Measurements from ENCODE around the gene STX1A. TPM values are rescaled to one million over a fixed set of nuclear protein-coding genes. Genes with fewer than 3 reads are reported as not detected.

STX1A gene
- total and polyA plus RNA-seq, 2 of the 13 experiments (the other 11 are each of a cell fraction or from before 2014, with no cell fraction given): 6.1 to 12.2 TPM

DNA sequence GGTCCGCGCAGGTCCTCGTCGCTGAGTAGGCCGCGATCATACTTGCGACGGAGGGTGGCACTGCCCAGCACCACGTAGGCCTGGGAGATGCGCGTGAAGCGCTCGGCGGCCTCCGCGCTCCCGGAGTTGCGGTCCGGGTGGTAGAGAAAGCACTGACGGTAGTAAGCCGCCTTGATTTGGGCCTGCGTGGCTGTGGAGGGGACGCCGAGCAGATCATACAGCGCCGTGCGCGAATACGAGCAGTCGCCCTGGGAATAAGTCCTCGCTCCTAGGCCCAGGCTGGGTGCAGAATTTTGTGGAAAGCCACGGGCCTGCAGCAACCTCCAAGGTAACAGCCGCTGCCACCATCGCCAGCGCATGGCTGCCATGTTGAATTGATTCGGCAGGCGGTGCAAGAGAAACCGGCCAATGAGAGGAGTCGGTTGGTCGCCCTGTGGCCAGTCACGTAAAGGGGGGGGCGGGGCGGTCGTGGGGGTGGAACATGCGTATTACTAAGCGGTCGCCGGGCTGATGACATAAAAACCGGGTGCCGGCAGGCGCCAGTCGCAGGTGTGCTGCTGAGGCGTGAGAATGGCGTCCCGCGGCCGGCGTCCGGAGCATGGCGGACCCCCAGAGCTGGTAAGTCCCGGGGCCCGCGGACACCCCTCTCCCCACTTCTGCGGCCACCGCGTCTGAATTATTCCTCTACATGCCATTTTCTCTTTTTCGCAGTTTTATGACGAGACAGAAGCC, 36.2 kb downstream of the STX1A start, which contains the start of the genes BUD23 and DNAJC30 (continued):
- TF ChIP-seq ETS1 (CRISPR knock-in tag; IDR thresholded peaks at IDR 0.05) (no peak), KDM2A (CRISPR knock-in tag; IDR thresholded peaks at IDR 0.05; ENCODE audit: borderline replicate concordance, low read depth) (peak; percentile 66), ZBTB8A (CRISPR knock-in tag; IDR thresholded peaks at IDR 0.05; ENCODE audit: borderline replicate concordance, low read depth) (no peak), ZNF598 (CRISPR knock-in tag; IDR thresholded peaks at IDR 0.05; ENCODE audit: borderline replicate concordance) (no peak), FOXK2 (IDR thresholded peaks at IDR 0.05) (peak; percentile 42; the same call in 1 of the 2 replicates), ARID5B (CRISPR knock-in tag; IDR thresholded peaks at IDR 0.05) (peak; percentile 22; the same call in 1 of the 2 replicates), MBNL3 (CRISPR knock-in tag; conservative IDR thresholded peaks at IDR 0.05) (no peak), ZNF670 (CRISPR knock-in tag; IDR thresholded peaks at IDR 0.05; ENCODE audit: borderline replicate concordance) (no peak; the same call in 1 of the 2 replicates), ZBTB38 (CRISPR knock-in tag; IDR thresholded peaks at IDR 0.05) (peak; percentile 68; the same call in 1 of the 2 replicates), TRIM24 (CRISPR knock-in tag; IDR thresholded peaks at IDR 0.05) (no peak), RFXAP (CRISPR knock-in tag; IDR thresholded peaks at IDR 0.05; ENCODE audit: borderline replicate concordance) (0 out of 2 replicates have a peak, but pooled peaks have one; percentile 30), ETV5 (CRISPR knock-in tag; IDR thresholded peaks at IDR 0.05; ENCODE audit: borderline replicate concordance) (0 out of 2 replicates have a peak, but pooled peaks have one; percentile 14)
- TF ChIP-seq, protein P1, sequence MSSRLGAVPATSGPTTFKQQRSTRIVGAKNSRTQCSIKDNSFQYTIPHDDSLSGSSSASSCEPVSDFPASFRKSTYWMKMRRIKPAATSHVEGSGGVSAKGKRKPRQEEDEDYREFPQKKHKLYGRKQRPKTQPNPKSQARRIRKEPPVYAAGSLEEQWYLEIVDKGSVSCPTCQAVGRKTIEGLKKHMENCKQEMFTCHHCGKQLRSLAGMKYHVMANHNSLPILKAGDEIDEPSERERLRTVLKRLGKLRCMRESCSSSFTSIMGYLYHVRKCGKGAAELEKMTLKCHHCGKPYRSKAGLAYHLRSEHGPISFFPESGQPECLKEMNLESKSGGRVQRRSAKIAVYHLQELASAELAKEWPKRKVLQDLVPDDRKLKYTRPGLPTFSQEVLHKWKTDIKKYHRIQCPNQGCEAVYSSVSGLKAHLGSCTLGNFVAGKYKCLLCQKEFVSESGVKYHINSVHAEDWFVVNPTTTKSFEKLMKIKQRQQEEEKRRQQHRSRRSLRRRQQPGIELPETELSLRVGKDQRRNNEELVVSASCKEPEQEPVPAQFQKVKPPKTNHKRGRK (CRISPR knock-in tag; IDR thresholded peaks at IDR 0.05): no peak
- TF ChIP-seq, protein P2, sequence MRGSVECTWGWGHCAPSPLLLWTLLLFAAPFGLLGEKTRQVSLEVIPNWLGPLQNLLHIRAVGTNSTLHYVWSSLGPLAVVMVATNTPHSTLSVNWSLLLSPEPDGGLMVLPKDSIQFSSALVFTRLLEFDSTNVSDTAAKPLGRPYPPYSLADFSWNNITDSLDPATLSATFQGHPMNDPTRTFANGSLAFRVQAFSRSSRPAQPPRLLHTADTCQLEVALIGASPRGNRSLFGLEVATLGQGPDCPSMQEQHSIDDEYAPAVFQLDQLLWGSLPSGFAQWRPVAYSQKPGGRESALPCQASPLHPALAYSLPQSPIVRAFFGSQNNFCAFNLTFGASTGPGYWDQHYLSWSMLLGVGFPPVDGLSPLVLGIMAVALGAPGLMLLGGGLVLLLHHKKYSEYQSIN (CRISPR knock-in tag; IDR thresholded peaks at IDR 0.05; ENCODE audit: borderline replicate concordance): no peak
- TF ChIP-seq, protein P3, sequence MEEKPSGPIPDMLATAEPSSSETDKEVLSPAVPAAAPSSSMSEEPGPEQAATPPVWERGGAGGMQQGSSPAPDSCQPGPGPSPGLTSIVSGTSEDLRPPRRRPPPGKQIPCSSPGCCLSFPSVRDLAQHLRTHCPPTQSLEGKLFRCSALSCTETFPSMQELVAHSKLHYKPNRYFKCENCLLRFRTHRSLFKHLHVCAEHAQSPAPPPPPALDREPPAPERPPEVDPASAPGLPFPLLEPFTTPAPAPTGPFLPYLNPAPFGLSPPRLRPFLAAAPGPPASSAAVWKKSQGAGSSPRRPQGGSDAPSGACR (CRISPR knock-in tag; IDR thresholded peaks at IDR 0.05): no peak
- TF ChIP-seq, protein P4, sequence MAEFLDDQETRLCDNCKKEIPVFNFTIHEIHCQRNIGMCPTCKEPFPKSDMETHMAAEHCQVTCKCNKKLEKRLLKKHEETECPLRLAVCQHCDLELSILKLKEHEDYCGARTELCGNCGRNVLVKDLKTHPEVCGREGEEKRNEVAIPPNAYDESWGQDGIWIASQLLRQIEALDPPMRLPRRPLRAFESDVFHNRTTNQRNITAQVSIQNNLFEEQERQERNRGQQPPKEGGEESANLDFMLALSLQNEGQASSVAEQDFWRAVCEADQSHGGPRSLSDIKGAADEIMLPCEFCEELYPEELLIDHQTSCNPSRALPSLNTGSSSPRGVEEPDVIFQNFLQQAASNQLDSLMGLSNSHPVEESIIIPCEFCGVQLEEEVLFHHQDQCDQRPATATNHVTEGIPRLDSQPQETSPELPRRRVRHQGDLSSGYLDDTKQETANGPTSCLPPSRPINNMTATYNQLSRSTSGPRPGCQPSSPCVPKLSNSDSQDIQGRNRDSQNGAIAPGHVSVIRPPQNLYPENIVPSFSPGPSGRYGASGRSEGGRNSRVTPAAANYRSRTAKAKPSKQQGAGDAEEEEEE (CRISPR knock-in tag; IDR thresholded peaks at IDR 0.05; ENCODE audit: borderline replicate concordance): no peak
- TF ChIP-seq, protein P5, sequence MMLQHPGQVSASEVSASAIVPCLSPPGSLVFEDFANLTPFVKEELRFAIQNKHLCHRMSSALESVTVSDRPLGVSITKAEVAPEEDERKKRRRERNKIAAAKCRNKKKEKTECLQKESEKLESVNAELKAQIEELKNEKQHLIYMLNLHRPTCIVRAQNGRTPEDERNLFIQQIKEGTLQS (CRISPR knock-in tag; IDR thresholded peaks at IDR 0.05): no peak
